HCT116 (cell line): ENCODE data around the gene ALDH1L1. TPM values are rescaled to one million over a fixed set of nuclear protein-coding genes. Genes with fewer than 3 reads are reported as not detected.

Source experiments
- ATAC-seq: fragments of 200-7000 bp; cut with Tn5 transposase; 2 replicates; pipeline ENCODE4 v1.9.1; 2020; ENCODE audit warnings: mild to moderate bottlenecking, moderate library complexity
- BruUV-seq: library from RNA; stranded (reverse); fragments of 400-500 nt; replicated peaks from 2 replicates; lab custom pipeline; 2021; lab: Mats Ljungman, UMichigan
- CTCF ChIA-PET: fragments of 300-600 bp; sonication (Branson Sonifier 250); formaldehyde crosslinking; loops from one replicate; lab custom pipeline; 2021; ENCODE audit warnings: antibody characterized with exemption; lab: Charles Lee
- POLR2A ChIA-PET: fragments of 300-600, 350-600 bp; sonication (Branson Sonifier 250); formaldehyde crosslinking; loops from one replicate; lab custom pipeline; 2021; ENCODE audit warnings: antibody characterized with exemption; lab: Charles Lee
- RAD21 ChIA-PET, 2 experiments: fragments of 300-600 bp; sonication (Branson Sonifier 250); formaldehyde crosslinking; loops; one replicate each; lab custom pipeline; 2023; ENCODE audit warnings: low total read pairs in 2 of 2; ENCODE audit not compliant: uncharacterized antibody in 2 of 2, unreplicated experiment in 2 of 2, low non-redundant PET in 1 of 2; lab: Charles Lee
- DNase-seq: peaks from one replicate; pipeline ENCODE4 v3.0.0-alpha.2; 2010; ENCODE audit warnings: low read depth, low spot score
- H2AFZ ChIP-seq: fragments of 200-600 bp; shearing (Covaris generic), sonication (generic); 2 replicates; pipeline ENCODE4 v1.6.1; 2017; ENCODE audit warnings: low read depth, mixed run types, mixed read lengths, antibody characterized with exemption, low read length; ENCODE audit not compliant: poor library complexity, severe bottlenecking
- H3K27ac ChIP-seq: 2 replicates; pipeline ENCODE4 v1.5.1; 2012; ENCODE audit warnings: low read depth, low read length
- H3K27me3 ChIP-seq: fragments of 200-600 bp; sonication (generic); 2 replicates; pipeline ENCODE4 v1.6.1; 2016; ENCODE audit warnings: mixed run types, low read length, mixed read lengths; ENCODE audit not compliant: insufficient read depth
- H3K36me3 ChIP-seq, 2 experiments: fragments of 200-500 bp in 1 of 2; fragments of 200-600 bp in 1 of 2; sonication (Bioruptor generic) in 1 of 2; sonication (generic) in 1 of 2; 2 replicates each; pipeline versions ENCODE4 v1.5.1 to v1.6.1; 2014 to 2016; ENCODE audit warnings: low read length in 2 of 2, inconsistent platforms in 1 of 2, mixed read lengths in 1 of 2, mixed run types in 1 of 2; ENCODE audit not compliant: insufficient read depth in 2 of 2, control insufficient read depth in 1 of 2
- H3K4me1 ChIP-seq, 2 experiments: fragments of 200-600 bp in 1 of 2; sonication (generic) in 1 of 2; 2 replicates each; pipeline versions ENCODE4 v1.5.1 to v1.6.1; 2012 to 2017; ENCODE audit warnings: low read length in 2 of 2, inconsistent platforms in 1 of 2, mild to moderate bottlenecking in 1 of 2, mixed read lengths in 1 of 2, mixed run types in 1 of 2, moderate library complexity in 1 of 2; ENCODE audit not compliant: insufficient read depth in 2 of 2, control insufficient read depth in 1 of 2
- H3K4me2 ChIP-seq: fragments of 200-600 bp; sonication (generic); 2 replicates; pipeline ENCODE4 v1.6.1; 2017; ENCODE audit warnings: mixed run types, low read length, mixed read lengths
- H3K4me3 ChIP-seq, 2 experiments: fragments of 200-600 bp in 1 of 2; sonication (generic) in 1 of 2; replicated peaks in 1 of 2; 2 replicates each; pipeline ENCODE4 v1.5.1; 2011 to 2016; ENCODE audit warnings: low read length in 2 of 2, control low read depth in 1 of 2, low read depth in 1 of 2, mild to moderate bottlenecking in 1 of 2, mixed read lengths in 1 of 2, mixed run types in 1 of 2
- H3K79me2 ChIP-seq: fragments of 200-600 bp; sonication (generic); 2 replicates; pipeline ENCODE4 v1.6.1; 2017; ENCODE audit warnings: mild to moderate bottlenecking, mixed run types, low read length, moderate library complexity, mixed read lengths; ENCODE audit not compliant: insufficient read depth
- H3K9ac ChIP-seq: fragments of 200-600 bp; sonication (generic); 2 replicates; pipeline ENCODE4 v1.6.1; 2016; ENCODE audit warnings: low read length, mixed read lengths
- H3K9me2 ChIP-seq: fragments of 200-600 bp; sonication (generic), shearing (Covaris generic); 2 replicates; pipeline ENCODE4 v1.6.1; 2017; ENCODE audit warnings: mixed run types, mild to moderate bottlenecking, moderate library complexity; ENCODE audit not compliant: insufficient read depth
- H3K9me3 ChIP-seq, 2 experiments: fragments of 200-500 bp in 1 of 2; fragments of 200-600 bp in 1 of 2; sonication (Bioruptor generic) in 1 of 2; sonication (generic) in 1 of 2; 2 replicates each; pipeline ENCODE4 v1.6.1; 2014 to 2017; ENCODE audit warnings: low read length in 2 of 2, mixed read lengths in 2 of 2, inconsistent platforms in 1 of 2, low read depth in 1 of 2, mild to moderate bottlenecking in 1 of 2, mixed run types in 1 of 2, moderate library complexity in 1 of 2; ENCODE audit not compliant: control insufficient read depth in 1 of 2, insufficient read depth in 1 of 2
- H4K20me1 ChIP-seq: fragments of 200-600 bp; sonication (generic), shearing (Covaris generic); 2 replicates; pipeline ENCODE4 v1.6.1; 2017; ENCODE audit warnings: mixed run types, mild to moderate bottlenecking, moderate library complexity; ENCODE audit not compliant: insufficient read depth
- EGR1 ChIP-seq: IDR thresholded peaks from 2 replicates; pipeline ENCODE4 v1.6.1; 2012; ENCODE audit warnings: low read depth
- EZH2 ChIP-seq: fragments of 200-600 bp; sonication (generic); IDR thresholded peaks from 2 replicates; pipeline ENCODE4 v1.6.1; 2017; ENCODE audit warnings: antibody characterized with exemption, mixed run types
- EZH2phosphoT487 ChIP-seq: fragments of 200-600 bp; IDR thresholded peaks from 2 replicates; pipeline ENCODE4 v1.6.1; 2018; ENCODE audit warnings: antibody characterized with exemption, borderline replicate concordance
- FOSL1 ChIP-seq: IDR thresholded peaks from 2 replicates; pipeline ENCODE4 v1.6.1; 2012; ENCODE audit warnings: low read depth
- RAD21 ChIP-seq: IDR thresholded peaks from 2 replicates; pipeline ENCODE4 v1.6.1; 2012; ENCODE audit warnings: low read depth, mild to moderate bottlenecking
- SIN3A ChIP-seq: IDR thresholded peaks from 2 replicates; pipeline ENCODE4 v1.6.1; 2012; ENCODE audit warnings: low read depth
- SP1 ChIP-seq: IDR thresholded peaks from 2 replicates; pipeline ENCODE4 v1.6.1; 2012; ENCODE audit warnings: low read depth
- SRF ChIP-seq: IDR thresholded peaks from 2 replicates; pipeline ENCODE4 v1.6.1; 2012; ENCODE audit warnings: low read depth
- YY1 ChIP-seq: IDR thresholded peaks from 2 replicates; pipeline ENCODE4 v1.6.1; 2011; ENCODE audit warnings: low read length, low read depth, moderate library complexity, mild to moderate bottlenecking; ENCODE audit not compliant: insufficient replicate concordance; ENCODE audit errors: extremely low read depth
- ZFX ChIP-seq: fragments of 450-650 bp; IDR thresholded peaks from 2 replicates; pipeline ENCODE4 v1.6.1; 2017
- ZNF274 ChIP-seq: fragments of 200-500 bp; sonication (Bioruptor generic); IDR thresholded peaks from 2 replicates; pipeline ENCODE4 v1.6.1; 2014; ENCODE audit warnings: mild to moderate bottlenecking, low read depth, low read length, inconsistent platforms
- intact Hi-C: fragments of 100-400 bp; cut with micrococcal nuclease; formaldehyde crosslinking; loops from 2 replicates; pipeline ENCODE4 v1.10.0; 2022
- total RNA-seq: library from RNA; stranded (reverse); gene quantifications from one replicate; pipeline ENCODE4 v1.2.1, GENCODE V29; 2021; ENCODE audit not compliant: unreplicated experiment
- TF ChIP-seq, protein P1 (sequence below): IDR thresholded peaks from 2 replicates; pipeline ENCODE4 v1.6.1; 2012
- TF ChIP-seq, protein P2 (sequence below): IDR thresholded peaks from 2 replicates; pipeline ENCODE4 v1.6.1; 2012
- TF ChIP-seq, protein P3 (sequence below): IDR thresholded peaks from 2 replicates; pipeline ENCODE4 v1.6.1; 2011; ENCODE audit warnings: mild to moderate bottlenecking, low read length, moderate library complexity; ENCODE audit not compliant: insufficient replicate concordance; ENCODE audit errors: extremely low read depth
- TF ChIP-seq, protein P4 (sequence below): IDR thresholded peaks from 2 replicates; pipeline ENCODE4 v1.6.1; 2012; ENCODE audit warnings: low read depth
- TF ChIP-seq, protein P5 (sequence below), 3 experiments: fragments of 200-600 bp in 1 of 3; sonication (generic) in 1 of 3; IDR thresholded peaks in 2 of 3; conservative IDR thresholded peaks in 1 of 3; 2 replicates each; pipeline ENCODE4 v1.5.1; 2012 to 2017; ENCODE audit warnings: low read depth in 2 of 3, low read length in 2 of 3, antibody characterized with exemption in 1 of 3, borderline replicate concordance in 1 of 3, control low read depth in 1 of 3, mild to moderate bottlenecking in 1 of 3, mixed read lengths in 1 of 3, mixed run types in 1 of 3, moderate library complexity in 1 of 3; ENCODE audit not compliant: insufficient read depth in 1 of 3

Gene ALDH1L1
- total RNA-seq, 1 experiment from 2014 or later = 0.81 TPM

DNA sequence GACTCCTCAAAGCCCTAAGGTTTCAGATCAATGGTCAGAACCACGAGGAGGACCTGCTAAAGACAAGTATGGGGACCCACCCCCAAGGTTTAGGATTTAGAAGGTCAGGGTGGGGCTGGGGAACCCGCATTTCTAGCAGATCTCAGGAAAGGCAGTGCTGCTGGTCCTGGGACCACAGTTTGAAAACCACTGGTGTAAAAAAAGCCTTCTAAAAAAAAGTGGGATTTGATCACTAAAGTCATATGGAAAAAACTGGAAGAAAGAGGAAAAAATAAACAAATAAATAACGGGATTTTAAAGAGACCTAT is 97.3 kb downstream of the ALDH1L1 start:
- DNase-seq = no peak
- Histone ChIP-seq H3K27me3 (no peaks in the 10 kb centered on the region), H3K79me2 (peaks cover 15% of the 10 kb centered on the region; the same call in 1 of the 2 replicates), H2AFZ (no peak overlapping the region), H3K9me2 (no peaks in the 10 kb centered on the region), H3K36me3 (0 out of 4 replicates have a peak, but pooled peaks cover 0 to 2% of the 10 kb centered on the region in 2 experiments), H3K4me2 (peak overlapping the region; percentile 94), H3K4me3 (peak overlapping the region; percentile 73 to 80), H4K20me1 (no peaks in the 10 kb centered on the region), H3K9me3 (no peaks in the 10 kb centered on the region; a peak in 1 of 4 replicates), H3K27ac (peak overlapping the region; percentile 63), H3K4me1 (peaks cover 14 to 35% of the 10 kb centered on the region in 2 experiments), H3K9ac (peak overlapping the region; percentile 80)
- POLR2A ChIA-PET = no interaction called here
- ATAC-seq = no peak
- CTCF ChIA-PET = no interaction called here
- intact Hi-C loops = no loop called here
- TF ChIP-seq, protein P1, sequence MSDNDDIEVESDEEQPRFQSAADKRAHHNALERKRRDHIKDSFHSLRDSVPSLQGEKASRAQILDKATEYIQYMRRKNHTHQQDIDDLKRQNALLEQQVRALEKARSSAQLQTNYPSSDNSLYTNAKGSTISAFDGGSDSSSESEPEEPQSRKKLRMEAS = no peak
- no peak for TF ChIP-seq ZFX
- no peak for TF ChIP-seq EGR1
- TF ChIP-seq, protein P2, sequence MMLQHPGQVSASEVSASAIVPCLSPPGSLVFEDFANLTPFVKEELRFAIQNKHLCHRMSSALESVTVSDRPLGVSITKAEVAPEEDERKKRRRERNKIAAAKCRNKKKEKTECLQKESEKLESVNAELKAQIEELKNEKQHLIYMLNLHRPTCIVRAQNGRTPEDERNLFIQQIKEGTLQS = no peak
- TF ChIP-seq EZH2 = no peak
- no peak for TF ChIP-seq EZH2phosphoT487
- TF ChIP-seq, protein P3, sequence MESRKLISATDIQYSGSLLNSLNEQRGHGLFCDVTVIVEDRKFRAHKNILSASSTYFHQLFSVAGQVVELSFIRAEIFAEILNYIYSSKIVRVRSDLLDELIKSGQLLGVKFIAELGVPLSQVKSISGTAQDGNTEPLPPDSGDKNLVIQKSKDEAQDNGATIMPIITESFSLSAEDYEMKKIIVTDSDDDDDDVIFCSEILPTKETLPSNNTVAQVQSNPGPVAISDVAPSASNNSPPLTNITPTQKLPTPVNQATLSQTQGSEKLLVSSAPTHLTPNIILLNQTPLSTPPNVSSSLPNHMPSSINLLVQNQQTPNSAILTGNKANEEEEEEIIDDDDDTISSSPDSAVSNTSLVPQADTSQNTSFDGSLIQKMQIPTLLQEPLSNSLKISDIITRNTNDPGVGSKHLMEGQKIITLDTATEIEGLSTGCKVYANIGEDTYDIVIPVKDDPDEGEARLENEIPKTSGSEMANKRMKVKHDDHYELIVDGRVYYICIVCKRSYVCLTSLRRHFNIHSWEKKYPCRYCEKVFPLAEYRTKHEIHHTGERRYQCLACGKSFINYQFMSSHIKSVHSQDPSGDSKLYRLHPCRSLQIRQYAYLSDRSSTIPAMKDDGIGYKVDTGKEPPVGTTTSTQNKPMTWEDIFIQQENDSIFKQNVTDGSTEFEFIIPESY = no peak
- no peak for TF ChIP-seq SIN3A
- no peak for TF ChIP-seq RAD21
- TF ChIP-seq, protein P4, sequence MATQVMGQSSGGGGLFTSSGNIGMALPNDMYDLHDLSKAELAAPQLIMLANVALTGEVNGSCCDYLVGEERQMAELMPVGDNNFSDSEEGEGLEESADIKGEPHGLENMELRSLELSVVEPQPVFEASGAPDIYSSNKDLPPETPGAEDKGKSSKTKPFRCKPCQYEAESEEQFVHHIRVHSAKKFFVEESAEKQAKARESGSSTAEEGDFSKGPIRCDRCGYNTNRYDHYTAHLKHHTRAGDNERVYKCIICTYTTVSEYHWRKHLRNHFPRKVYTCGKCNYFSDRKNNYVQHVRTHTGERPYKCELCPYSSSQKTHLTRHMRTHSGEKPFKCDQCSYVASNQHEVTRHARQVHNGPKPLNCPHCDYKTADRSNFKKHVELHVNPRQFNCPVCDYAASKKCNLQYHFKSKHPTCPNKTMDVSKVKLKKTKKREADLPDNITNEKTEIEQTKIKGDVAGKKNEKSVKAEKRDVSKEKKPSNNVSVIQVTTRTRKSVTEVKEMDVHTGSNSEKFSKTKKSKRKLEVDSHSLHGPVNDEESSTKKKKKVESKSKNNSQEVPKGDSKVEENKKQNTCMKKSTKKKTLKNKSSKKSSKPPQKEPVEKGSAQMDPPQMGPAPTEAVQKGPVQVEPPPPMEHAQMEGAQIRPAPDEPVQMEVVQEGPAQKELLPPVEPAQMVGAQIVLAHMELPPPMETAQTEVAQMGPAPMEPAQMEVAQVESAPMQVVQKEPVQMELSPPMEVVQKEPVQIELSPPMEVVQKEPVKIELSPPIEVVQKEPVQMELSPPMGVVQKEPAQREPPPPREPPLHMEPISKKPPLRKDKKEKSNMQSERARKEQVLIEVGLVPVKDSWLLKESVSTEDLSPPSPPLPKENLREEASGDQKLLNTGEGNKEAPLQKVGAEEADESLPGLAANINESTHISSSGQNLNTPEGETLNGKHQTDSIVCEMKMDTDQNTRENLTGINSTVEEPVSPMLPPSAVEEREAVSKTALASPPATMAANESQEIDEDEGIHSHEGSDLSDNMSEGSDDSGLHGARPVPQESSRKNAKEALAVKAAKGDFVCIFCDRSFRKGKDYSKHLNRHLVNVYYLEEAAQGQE = no peak
- TF ChIP-seq ZNF274 = no peak
- TF ChIP-seq SRF = no peak
- no peak for TF ChIP-seq YY1
- TF ChIP-seq, protein P5, sequence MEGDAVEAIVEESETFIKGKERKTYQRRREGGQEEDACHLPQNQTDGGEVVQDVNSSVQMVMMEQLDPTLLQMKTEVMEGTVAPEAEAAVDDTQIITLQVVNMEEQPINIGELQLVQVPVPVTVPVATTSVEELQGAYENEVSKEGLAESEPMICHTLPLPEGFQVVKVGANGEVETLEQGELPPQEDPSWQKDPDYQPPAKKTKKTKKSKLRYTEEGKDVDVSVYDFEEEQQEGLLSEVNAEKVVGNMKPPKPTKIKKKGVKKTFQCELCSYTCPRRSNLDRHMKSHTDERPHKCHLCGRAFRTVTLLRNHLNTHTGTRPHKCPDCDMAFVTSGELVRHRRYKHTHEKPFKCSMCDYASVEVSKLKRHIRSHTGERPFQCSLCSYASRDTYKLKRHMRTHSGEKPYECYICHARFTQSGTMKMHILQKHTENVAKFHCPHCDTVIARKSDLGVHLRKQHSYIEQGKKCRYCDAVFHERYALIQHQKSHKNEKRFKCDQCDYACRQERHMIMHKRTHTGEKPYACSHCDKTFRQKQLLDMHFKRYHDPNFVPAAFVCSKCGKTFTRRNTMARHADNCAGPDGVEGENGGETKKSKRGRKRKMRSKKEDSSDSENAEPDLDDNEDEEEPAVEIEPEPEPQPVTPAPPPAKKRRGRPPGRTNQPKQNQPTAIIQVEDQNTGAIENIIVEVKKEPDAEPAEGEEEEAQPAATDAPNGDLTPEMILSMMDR (IDR thresholded peaks at IDR 0.05 in 2 of 3, conservative IDR thresholded peaks at IDR 0.05 in 1 of 3; ENCODE audit: borderline replicate concordance in 1 of 3, insufficient read depth in 1 of 3, low read depth in 2 of 3, low read length in 2 of 3) = no peak
- TF ChIP-seq SP1 = no peak
- no peak for TF ChIP-seq FOSL1
- BruUV-seq = no TSS peak
- RAD21 ChIA-PET = no interaction called here
